GM23248 (cell line): ENCODE measurements around the gene RNF32.

Source experiments
- EZH2 ChIP-seq: fragments of 200-600 bp; sonication (generic); IDR thresholded peaks from 2 replicates; pipeline ENCODE4 v1.6.1; 2018; ENCODE audit warnings: antibody characterized with exemption, mild to moderate bottlenecking; ENCODE audit not compliant: insufficient read depth, poor library complexity, severe bottlenecking
- EZH2phosphoT487 ChIP-seq: fragments of 200-600 bp; sonication (generic); IDR thresholded peaks from 2 replicates; pipeline ENCODE4 v1.6.1; 2018; ENCODE audit warnings: antibody characterized with exemption, moderate library complexity, mild to moderate bottlenecking, low read depth; ENCODE audit not compliant: insufficient read depth

- no peak for TF ChIP-seq EZH2phosphoT487
- TF ChIP-seq EZH2, result no peak
Measured at GRCh38 chr7:156618780-156619367, 21.7 kb upstream of the RNF32 start.
